ENCODE measurements around the gene KRT79. TPM values are rescaled to one million over a fixed set of nuclear protein-coding genes. Genes with fewer than 3 reads are reported as not detected.

Gene KRT79
- total and polyA plus RNA-seq, 4 donors = 0.02 to 1.5 (median 0.12) TPM; not detected in 1

DNA sequence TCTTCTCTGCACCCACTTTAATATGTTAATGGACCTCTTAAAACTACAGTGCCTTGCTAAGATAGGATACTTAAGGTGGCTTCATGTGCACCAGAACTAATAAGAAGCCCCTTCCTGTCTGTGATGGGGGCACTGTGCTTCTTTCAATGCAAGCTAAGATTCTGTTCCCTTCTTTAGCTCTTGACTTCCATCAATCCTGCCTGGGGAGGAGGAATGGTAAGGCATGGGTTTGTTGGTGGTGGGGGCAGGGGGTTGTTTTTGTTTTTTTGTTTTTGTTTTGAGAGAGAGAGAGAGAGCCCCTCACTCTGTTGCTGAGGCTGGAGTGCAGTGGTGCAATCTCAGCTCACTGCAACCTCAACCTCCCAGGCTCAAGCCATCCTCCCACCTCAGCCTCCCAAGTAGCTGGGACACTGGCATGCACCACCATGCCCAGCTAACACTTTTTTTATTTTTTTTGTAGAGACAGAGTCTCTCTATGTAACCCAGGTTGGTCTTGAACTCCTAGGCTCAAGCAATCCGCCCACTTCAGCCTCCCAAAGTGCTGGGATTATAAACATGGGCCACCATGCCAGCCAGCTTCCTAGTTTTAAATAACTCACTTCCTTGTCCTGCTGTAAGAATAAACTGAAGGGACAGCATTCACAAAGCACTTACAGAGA lies 33.7 kb downstream of the KRT79 start:
- Histone ChIP-seq H3K4me1 (ENCODE audit: control insufficient read depth in 5 of 5, insufficient read depth in 5 of 5, low read length in 5 of 5) (peaks cover 0 to 8% (median 0%) of the 10 kb centered on the region in 5 donors), H3K4me3 (no peak overlapping the region), H3K27ac (ENCODE audit: low read depth in 1 of 2, low read length in 1 of 2) (no peak overlapping the region), H3K9ac (ENCODE audit: insufficient read depth in 1 of 2, low read length in 2 of 2) (no peak overlapping the region), H3K36me3 (ENCODE audit: control insufficient read depth in 4 of 4, insufficient read depth in 4 of 4, low read length in 4 of 4) (no peaks in the 10 kb centered on the region), H3K9me3 (ENCODE audit: control insufficient read depth in 4 of 4, insufficient read depth in 3 of 4, low read length in 3 of 4) (no peaks in the 10 kb centered on the region), H3K27me3 (ENCODE audit: control insufficient read depth in 3 of 3, insufficient read depth in 3 of 3, low read length in 2 of 3) (peaks cover 0 to 18% (median 3%) of the 10 kb centered on the region in 3 donors)
- DNase-seq (no peak), ATAC-seq (ENCODE audit: insufficient read depth, low FRiP score) (no peak)
- WGBS, 2 donors = 32 to 68% methylated on average over 1 of the region's 1 CpG
- TF ChIP-seq, protein P1, sequence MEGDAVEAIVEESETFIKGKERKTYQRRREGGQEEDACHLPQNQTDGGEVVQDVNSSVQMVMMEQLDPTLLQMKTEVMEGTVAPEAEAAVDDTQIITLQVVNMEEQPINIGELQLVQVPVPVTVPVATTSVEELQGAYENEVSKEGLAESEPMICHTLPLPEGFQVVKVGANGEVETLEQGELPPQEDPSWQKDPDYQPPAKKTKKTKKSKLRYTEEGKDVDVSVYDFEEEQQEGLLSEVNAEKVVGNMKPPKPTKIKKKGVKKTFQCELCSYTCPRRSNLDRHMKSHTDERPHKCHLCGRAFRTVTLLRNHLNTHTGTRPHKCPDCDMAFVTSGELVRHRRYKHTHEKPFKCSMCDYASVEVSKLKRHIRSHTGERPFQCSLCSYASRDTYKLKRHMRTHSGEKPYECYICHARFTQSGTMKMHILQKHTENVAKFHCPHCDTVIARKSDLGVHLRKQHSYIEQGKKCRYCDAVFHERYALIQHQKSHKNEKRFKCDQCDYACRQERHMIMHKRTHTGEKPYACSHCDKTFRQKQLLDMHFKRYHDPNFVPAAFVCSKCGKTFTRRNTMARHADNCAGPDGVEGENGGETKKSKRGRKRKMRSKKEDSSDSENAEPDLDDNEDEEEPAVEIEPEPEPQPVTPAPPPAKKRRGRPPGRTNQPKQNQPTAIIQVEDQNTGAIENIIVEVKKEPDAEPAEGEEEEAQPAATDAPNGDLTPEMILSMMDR (IDR thresholded peaks at IDR 0.05; ENCODE audit: control extremely low read depth, extremely low read depth) = no peak

GRCh38 chr12:52799505-52800211 lies 34.5 kb downstream of the KRT79 start:
- DNase-seq = no peak
- 72 to 90% methylated on average over 5 of the region's 5 CpGs for WGBS, 2 donors

GRCh38 chr12:52798671-52799504 lies 35.2 kb downstream of the KRT79 start:
- Histone ChIP-seq H3K4me1 (ENCODE audit: control insufficient read depth in 5 of 5, insufficient read depth in 5 of 5, low read length in 5 of 5) (peaks cover 0 to 8% (median 0%) of the 10 kb centered on the region in 5 donors), H3K4me3 (no peak overlapping the region), H3K36me3 (ENCODE audit: control insufficient read depth in 4 of 4, insufficient read depth in 4 of 4, low read length in 4 of 4) (no peaks in the 10 kb centered on the region), H3K27ac (ENCODE audit: low read depth in 1 of 2, low read length in 1 of 2) (no peak overlapping the region), H3K27me3 (ENCODE audit: control insufficient read depth in 3 of 3, insufficient read depth in 3 of 3, low read length in 2 of 3) (peaks cover 0 to 18% (median 3%) of the 10 kb centered on the region in 3 donors), H3K9me3 (ENCODE audit: control insufficient read depth in 4 of 4, insufficient read depth in 3 of 4, low read length in 3 of 4) (no peaks in the 10 kb centered on the region), H3K9ac (ENCODE audit: insufficient read depth in 1 of 2, low read length in 2 of 2) (no peak overlapping the region)
- WGBS, 2 donors = 48 to 68% methylated on average over 7 of the region's 7 CpGs
- TF ChIP-seq, protein P1 (IDR thresholded peaks at IDR 0.05; ENCODE audit: control extremely low read depth, extremely low read depth) = no peak
- ATAC-seq (ENCODE audit: insufficient read depth, low FRiP score) (no peak), DNase-seq (no peak)

More at GRCh38 chr12:52799505-52800211, 34.5 kb downstream of the KRT79 start:
- Histone ChIP-seq H3K4me1 (ENCODE audit: control insufficient read depth in 5 of 5, insufficient read depth in 5 of 5, low read length in 5 of 5) (peaks cover 0 to 8% (median 0%) of the 10 kb centered on the region in 5 donors), H3K36me3 (ENCODE audit: control insufficient read depth in 4 of 4, insufficient read depth in 4 of 4, low read length in 4 of 4) (no peaks in the 10 kb centered on the region), H3K9me3 (ENCODE audit: control insufficient read depth in 4 of 4, insufficient read depth in 3 of 4, low read length in 3 of 4) (no peaks in the 10 kb centered on the region), H3K4me3 (no peak overlapping the region), H3K9ac (ENCODE audit: insufficient read depth in 1 of 2, low read length in 2 of 2) (no peak overlapping the region), H3K27me3 (ENCODE audit: control insufficient read depth in 3 of 3, insufficient read depth in 3 of 3, low read length in 2 of 3) (peaks cover 0 to 18% (median 3%) of the 10 kb centered on the region in 3 donors), H3K27ac (ENCODE audit: low read depth in 1 of 2, low read length in 1 of 2) (peak overlapping the region in 1 of 2 donors; percentile 17)
- TF ChIP-seq, protein P1 (IDR thresholded peaks at IDR 0.05; ENCODE audit: control extremely low read depth, extremely low read depth) = no peak
- ATAC-seq (ENCODE audit: insufficient read depth, low FRiP score) = no peak

All from lung (tissue), 12 donors.